SK-N-MC (cell line): ENCODE measurements around the gene RNF227.

Experiments
- EZH2 ChIP-seq: fragments of 200-600 bp; sonication (generic); IDR thresholded peaks from one replicate; pipeline ENCODE4 v1.6.1; 2017; ENCODE audit warnings: antibody characterized with exemption
- POLR2AphosphoS5 ChIP-seq: IDR thresholded peaks from 2 replicates; pipeline ENCODE4 v1.6.1; 2012; ENCODE audit warnings: mild to moderate bottlenecking, low read depth, low read length, borderline replicate concordance

GRCh38 chr17:7882068-7882467 lies 34.0 kb downstream of the RNF227 start:
- no peak for TF ChIP-seq POLR2AphosphoS5
- TF ChIP-seq EZH2 = no peak
